ENCODE data around the gene MYO1D.
A peak's percentile ranks its signal among the peaks of the same experiment; 100 is the strongest.
"Not testable (repeated sequence)": the region's sequence is repeated elsewhere in the genome, so short reads cannot be mapped to it uniquely, and the experiment has no call there.

The MYO1D gene

GRCh38 chr17:32828822-32829221 is 48.1 kb downstream of the MYO1D start:
- TF ChIP-seq, protein P1, sequence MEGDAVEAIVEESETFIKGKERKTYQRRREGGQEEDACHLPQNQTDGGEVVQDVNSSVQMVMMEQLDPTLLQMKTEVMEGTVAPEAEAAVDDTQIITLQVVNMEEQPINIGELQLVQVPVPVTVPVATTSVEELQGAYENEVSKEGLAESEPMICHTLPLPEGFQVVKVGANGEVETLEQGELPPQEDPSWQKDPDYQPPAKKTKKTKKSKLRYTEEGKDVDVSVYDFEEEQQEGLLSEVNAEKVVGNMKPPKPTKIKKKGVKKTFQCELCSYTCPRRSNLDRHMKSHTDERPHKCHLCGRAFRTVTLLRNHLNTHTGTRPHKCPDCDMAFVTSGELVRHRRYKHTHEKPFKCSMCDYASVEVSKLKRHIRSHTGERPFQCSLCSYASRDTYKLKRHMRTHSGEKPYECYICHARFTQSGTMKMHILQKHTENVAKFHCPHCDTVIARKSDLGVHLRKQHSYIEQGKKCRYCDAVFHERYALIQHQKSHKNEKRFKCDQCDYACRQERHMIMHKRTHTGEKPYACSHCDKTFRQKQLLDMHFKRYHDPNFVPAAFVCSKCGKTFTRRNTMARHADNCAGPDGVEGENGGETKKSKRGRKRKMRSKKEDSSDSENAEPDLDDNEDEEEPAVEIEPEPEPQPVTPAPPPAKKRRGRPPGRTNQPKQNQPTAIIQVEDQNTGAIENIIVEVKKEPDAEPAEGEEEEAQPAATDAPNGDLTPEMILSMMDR (IDR thresholded peaks at IDR 0.05; ENCODE audit: low read depth, low read length): no peak
- DNase-seq (ENCODE audit: low read depth, low spot score): no peak
- H3K4me3 ChIP-seq (ENCODE audit: low read depth, low read length): no peak overlapping the region
- in situ Hi-C loops (cut with HindIII; ENCODE audit: low sequenced_read_pairs): no loop called here

GRCh38 chr17:32827227-32827626 is 49.7 kb downstream of the MYO1D start:
- DNase-seq (ENCODE audit: low read depth, low spot score): no peak
- TF ChIP-seq, protein P1 (IDR thresholded peaks at IDR 0.05; ENCODE audit: low read depth, low read length): no peak
- no peak overlapping the region for H3K4me3 ChIP-seq (ENCODE audit: low read depth, low read length)
- in situ Hi-C loops (cut with HindIII; ENCODE audit: low sequenced_read_pairs): no loop called here

DNA sequence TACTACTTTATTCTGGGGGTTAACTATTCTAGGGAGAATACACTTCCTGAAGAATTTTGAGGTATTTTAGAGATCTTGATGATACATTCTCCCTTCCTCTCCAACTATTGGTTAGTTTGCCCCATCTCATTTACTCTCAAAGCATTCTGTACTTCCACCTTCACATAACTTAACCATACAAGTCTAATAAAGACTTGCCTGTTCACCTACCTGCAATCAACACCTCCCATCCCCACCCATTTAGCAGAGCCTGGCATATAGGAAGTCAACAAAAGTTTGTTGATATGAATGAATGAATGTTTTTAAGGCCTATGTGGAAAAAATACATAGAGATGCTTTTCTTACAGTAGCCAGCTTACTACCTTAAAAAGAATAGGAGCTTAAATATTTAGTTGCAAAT is 50.8 kb downstream of the MYO1D start:
- TF ChIP-seq, protein P1 (IDR thresholded peaks at IDR 0.05; ENCODE audit: low read depth, low read length): no peak
- DNase-seq (ENCODE audit: low read depth, low spot score): no peak
- in situ Hi-C loops (cut with HindIII; ENCODE audit: low sequenced_read_pairs): no loop called here
- H3K4me3 ChIP-seq (ENCODE audit: low read depth, low read length): no peak overlapping the region

DNA sequence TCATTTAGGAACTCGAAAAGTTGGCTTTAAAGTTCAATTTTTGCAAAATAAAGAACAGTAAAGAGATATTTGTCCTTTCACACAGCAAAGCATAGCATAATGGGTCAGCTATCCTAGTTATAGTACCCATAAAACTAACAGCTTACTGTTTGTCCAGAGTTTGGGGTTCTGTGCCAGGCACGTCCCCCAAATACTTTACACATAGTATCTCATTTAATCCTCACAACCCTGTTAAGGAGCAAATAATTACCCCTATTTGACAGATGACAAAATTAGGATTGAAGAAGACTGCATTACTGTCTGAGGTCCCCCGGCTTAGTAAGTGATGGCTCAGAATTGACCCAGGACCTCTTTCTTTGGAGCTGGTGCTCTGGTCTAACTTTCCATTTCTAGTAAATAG is 52.6 kb downstream of the MYO1D start:
- DNase-seq (ENCODE audit: low read depth, low spot score): no peak
- in situ Hi-C loops (cut with HindIII; ENCODE audit: low sequenced_read_pairs): no loop called here
- no peak overlapping the region for H3K4me3 ChIP-seq (ENCODE audit: low read depth, low read length)
- TF ChIP-seq, protein P1 (IDR thresholded peaks at IDR 0.05; ENCODE audit: low read depth, low read length): no peak

DNA sequence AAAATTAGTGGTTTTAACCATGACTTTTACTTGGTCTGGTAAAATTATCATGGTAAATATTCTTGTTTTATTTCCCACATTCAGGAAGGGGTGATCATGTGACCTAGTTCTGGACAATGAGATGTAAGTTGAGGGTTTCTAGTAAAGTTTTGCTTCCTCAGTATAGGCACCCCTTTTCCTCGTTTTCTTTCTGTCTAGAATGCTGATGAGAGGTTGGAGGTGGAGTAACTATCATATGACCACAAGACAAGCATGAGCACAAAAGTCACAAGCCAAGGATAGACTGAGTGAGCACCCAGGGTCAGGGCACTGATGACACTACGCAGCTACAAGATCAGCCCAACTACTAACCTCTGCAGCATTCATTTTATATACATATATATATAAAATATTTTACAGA is 53.9 kb downstream of the MYO1D start:
- H3K4me3 ChIP-seq (ENCODE audit: low read depth, low read length): no peak overlapping the region
- TF ChIP-seq, protein P1 (IDR thresholded peaks at IDR 0.05; ENCODE audit: low read depth, low read length): no peak
- in situ Hi-C loops (cut with HindIII; ENCODE audit: low sequenced_read_pairs): no loop called here
- DNase-seq (ENCODE audit: low read depth, low spot score): peak; percentile 5

DNA sequence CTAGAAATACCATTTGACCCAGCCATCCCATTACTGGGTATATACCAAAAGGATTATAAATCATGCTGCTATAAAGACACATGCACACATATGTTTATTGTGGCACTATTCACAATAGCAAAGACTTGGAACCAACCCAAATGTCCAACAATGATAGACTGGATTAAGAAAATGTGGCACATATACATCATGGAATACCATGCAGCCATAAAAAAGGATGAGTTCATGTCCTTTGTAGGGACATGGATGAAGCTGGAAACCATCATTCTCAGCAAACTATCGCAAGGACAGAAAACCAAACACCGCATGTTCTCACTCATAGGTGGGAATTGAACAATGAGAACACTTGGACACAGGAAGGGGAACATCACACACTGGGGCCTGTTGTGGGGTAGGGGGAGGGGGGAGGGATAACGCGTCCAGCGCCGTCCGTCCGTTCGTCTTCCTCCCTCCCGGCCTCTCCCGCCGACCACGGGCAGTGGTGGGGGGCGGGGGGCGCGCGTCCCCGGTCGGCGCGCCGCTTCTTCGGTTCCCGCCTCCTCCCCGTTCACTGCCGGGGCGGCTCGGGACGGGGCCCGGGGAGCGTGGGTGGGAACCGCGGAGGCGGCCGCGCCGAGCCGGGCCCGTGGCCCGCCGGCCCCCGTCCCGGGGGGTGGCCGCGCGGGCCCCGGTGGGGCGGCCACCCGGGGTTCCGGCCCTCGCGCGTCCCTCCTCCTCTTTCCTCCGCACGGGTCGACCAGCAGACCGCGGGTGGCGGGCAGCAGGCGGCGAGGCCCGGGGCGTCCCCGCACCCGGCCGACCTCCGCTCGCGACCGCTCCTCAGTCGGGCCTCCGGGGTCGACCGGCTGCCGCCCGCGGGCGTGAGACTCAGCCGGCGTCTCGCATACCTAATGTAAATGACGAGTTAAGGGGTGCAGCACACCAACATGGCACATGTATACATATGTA is 54.7 kb downstream of the MYO1D start:
- DNase-seq (ENCODE audit: low read depth, low spot score); H3K4me3 ChIP-seq (ENCODE audit: low read depth, low read length): not testable (repeated sequence)

DNA sequence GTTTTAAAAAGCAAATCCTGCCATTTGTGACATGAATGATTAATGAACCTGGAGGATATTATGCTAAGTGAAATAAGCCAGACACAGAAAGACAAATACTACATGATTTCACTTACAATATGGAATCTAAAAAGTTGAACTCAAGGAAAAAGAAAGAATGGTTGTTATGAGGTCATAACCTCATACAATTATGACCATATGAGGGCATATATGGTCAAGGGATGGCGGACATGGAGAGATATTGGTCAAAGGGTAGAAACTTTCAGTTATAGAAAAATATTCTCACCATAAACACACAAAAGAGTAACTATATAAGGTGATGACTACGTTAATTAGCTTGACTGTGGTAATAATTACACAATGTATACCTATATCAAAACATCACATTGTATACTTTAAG is 56.5 kb downstream of the MYO1D start:
- in situ Hi-C loops (cut with HindIII; ENCODE audit: low sequenced_read_pairs): no loop called here
- DNase-seq (ENCODE audit: low read depth, low spot score): no peak
- no peak overlapping the region for H3K4me3 ChIP-seq (ENCODE audit: low read depth, low read length)
- TF ChIP-seq, protein P1 (IDR thresholded peaks at IDR 0.05; ENCODE audit: low read depth, low read length): no peak

More for the DNA sequence above, 54.7 kb downstream of the MYO1D start:
- in situ Hi-C loops (cut with HindIII; ENCODE audit: low sequenced_read_pairs): not testable (repeated sequence)

Measured in astrocyte of the spinal cord (primary cell).